Trophoblast cell (in vitro differentiated cells and primary cell): Measurements from ENCODE around the gene SLC39A1.

Experiments used
- DNase-seq, 2 donors: peaks; one replicate each; pipeline ENCODE4 v3.0.0-alpha.2; 2016
- H2AFZ ChIP-seq: 2 replicates; pipeline ENCODE4 v1.6.1; 2013; ENCODE audit warnings: low read length, moderate library complexity, mild to moderate bottlenecking; ENCODE audit not compliant: insufficient read depth, poor library complexity
- H2AK5ac ChIP-seq: 2 replicates; pipeline ENCODE4 v1.6.1; 2013; ENCODE audit warnings: mild to moderate bottlenecking, low read length
- H2BK120ac ChIP-seq: 2 replicates; pipeline ENCODE4 v1.6.1; 2013; ENCODE audit warnings: low read length, mild to moderate bottlenecking, moderate library complexity; ENCODE audit not compliant: insufficient read depth, poor library complexity
- H2BK12ac ChIP-seq: 2 replicates; pipeline ENCODE4 v1.6.1; 2013; ENCODE audit warnings: mild to moderate bottlenecking, low read length, moderate library complexity
- H2BK5ac ChIP-seq: 2 replicates; pipeline ENCODE4 v1.6.1; 2013; ENCODE audit warnings: low read length, low read depth, moderate library complexity, mild to moderate bottlenecking; ENCODE audit not compliant: poor library complexity
- H3K14ac ChIP-seq: 2 replicates; pipeline ENCODE4 v1.6.1; 2013; ENCODE audit warnings: mild to moderate bottlenecking, low read length
- H3K18ac ChIP-seq: 2 replicates; pipeline ENCODE4 v1.6.1; 2013; ENCODE audit warnings: mild to moderate bottlenecking, low read length
- H3K23ac ChIP-seq: 2 replicates; pipeline ENCODE4 v1.6.1; 2013; ENCODE audit warnings: low read length
- H3K27ac ChIP-seq: 2 replicates; pipeline ENCODE4 v1.5.1; 2013; ENCODE audit warnings: low read depth, mild to moderate bottlenecking, inconsistent platforms, low read length, moderate library complexity
- H3K27me3 ChIP-seq: 2 replicates; pipeline ENCODE4 v1.6.1; 2013; ENCODE audit warnings: inconsistent platforms, mild to moderate bottlenecking, low read length, moderate library complexity; ENCODE audit not compliant: insufficient read depth
- H3K36me3 ChIP-seq, 2 experiments: 1 replicate in 1 of 2; 2 replicates in 1 of 2; pipeline ENCODE4 v1.6.1; 2013; ENCODE audit warnings: low read length in 2 of 2, mild to moderate bottlenecking in 2 of 2, moderate library complexity in 1 of 2; ENCODE audit not compliant: insufficient read depth in 2 of 2, control insufficient read depth in 1 of 2
- H3K4ac ChIP-seq: 2 replicates; pipeline ENCODE4 v1.6.1; 2013; ENCODE audit warnings: low read depth, mild to moderate bottlenecking, low read length, moderate library complexity
- H3K4me1 ChIP-seq, 2 experiments: 1 replicate in 1 of 2; 2 replicates in 1 of 2; pipeline ENCODE4 v1.6.1; 2013; ENCODE audit warnings: low read length in 2 of 2, mild to moderate bottlenecking in 2 of 2, moderate library complexity in 1 of 2; ENCODE audit not compliant: insufficient read depth in 2 of 2, control insufficient read depth in 1 of 2
- H3K4me2 ChIP-seq: 2 replicates; pipeline ENCODE4 v1.6.1; 2013; ENCODE audit warnings: inconsistent platforms, mild to moderate bottlenecking, low read length, moderate library complexity
- H3K4me3 ChIP-seq: 2 replicates; pipeline ENCODE4 v1.5.1; 2013; ENCODE audit warnings: mild to moderate bottlenecking, low read depth, low read length, inconsistent platforms
- H3K79me1 ChIP-seq: one replicate; pipeline ENCODE4 v1.6.1; 2013; ENCODE audit warnings: low read length
- H3K79me2 ChIP-seq: 2 replicates; pipeline ENCODE4 v1.6.1; 2013; ENCODE audit warnings: low read length, mild to moderate bottlenecking; ENCODE audit not compliant: control insufficient read depth, insufficient read depth, poor library complexity
- H3K9ac ChIP-seq: 2 replicates; pipeline ENCODE4 v1.6.1; 2013; ENCODE audit warnings: mild to moderate bottlenecking, low read length
- H3K9me3 ChIP-seq: 2 replicates; pipeline ENCODE4 v1.6.1; 2013; ENCODE audit warnings: low read depth, mild to moderate bottlenecking, control low read depth, inconsistent platforms, low read length; ENCODE audit not compliant: insufficient read depth
- H4K12ac ChIP-seq: 2 replicates; pipeline ENCODE4 v1.6.1; 2013; ENCODE audit warnings: low read depth, mild to moderate bottlenecking, low read length, moderate library complexity
- H4K8ac ChIP-seq: 2 replicates; pipeline ENCODE4 v1.6.1; 2013; ENCODE audit warnings: low read depth, mild to moderate bottlenecking, low read length, moderate library complexity
- H4K91ac ChIP-seq: one replicate; pipeline ENCODE4 v1.6.1; 2013; ENCODE audit warnings: low read depth, mild to moderate bottlenecking, low read length, moderate library complexity
- WGBS: extraction: QIAGEN DNeasy Blood & Tissue Kit; methylation state at CpG from one replicate; pipeline ENCODE4 v1.1.7; 2013; ENCODE audit warnings: missing lambda C conversion rate; ENCODE audit not compliant: insufficient read length, insufficient coverage; ENCODE audit errors: extremely low coverage; 5-methylcytosine and 5-hydroxymethylcytosine counted together

SLC39A1 gene

GRCh38 chr1:153934746-153935145 is 28.6 kb downstream of the SLC39A1 start:
- Histone ChIP-seq H3K79me2 (no peaks in the 10 kb centered on the region), H3K9ac (no peak overlapping the region), H2AK5ac (no peak overlapping the region), H3K79me1 (no peaks in the 10 kb centered on the region), H3K27me3 (no peaks in the 10 kb centered on the region), H3K14ac (no peak overlapping the region), H4K91ac (no peak overlapping the region), H3K36me3 (peaks cover 73 to 75% of the 10 kb centered on the region in 2 experiments), H3K4me1 (no peaks in the 10 kb centered on the region), H4K8ac (no peak overlapping the region), H3K18ac (no peak overlapping the region), H2AFZ (no peak overlapping the region), H3K4me3 (no peak overlapping the region), H3K4me2 (no peak overlapping the region), H3K4ac (no peak overlapping the region), H4K12ac (no peak overlapping the region), H3K27ac (no peak overlapping the region), H3K9me3 (peaks cover 2% of the 10 kb centered on the region), H2BK5ac (no peak overlapping the region), H2BK12ac (no peak overlapping the region), H2BK120ac (no peak overlapping the region), H3K23ac (no peak overlapping the region)
- DNase-seq, result no peak
- no CpG with 5 or more reads among the region's 9 CpGs for WGBS

GRCh38 chr1:153933955-153934354 is 29.4 kb downstream of the SLC39A1 start:
- H3K36me3 ChIP-seq, result peaks cover 69 to 71% of the 10 kb centered on the region in 2 experiments
- DNase-seq, result no peak
- H3K79me2 ChIP-seq, result no peaks in the 10 kb centered on the region
- H2AK5ac ChIP-seq, result no peak overlapping the region
- no peak overlapping the region for H3K4me3 ChIP-seq
- no peak overlapping the region for H4K8ac ChIP-seq
- no peak overlapping the region for H3K18ac ChIP-seq
- no peaks in the 10 kb centered on the region for H3K79me1 ChIP-seq
- H2BK5ac ChIP-seq, result no peak overlapping the region
- no peak overlapping the region for H2BK120ac ChIP-seq
- WGBS, result no CpG with 5 or more reads among the region's 11 CpGs
- no peak overlapping the region for H3K23ac ChIP-seq
- H3K9me3 ChIP-seq, result peaks cover 2% of the 10 kb centered on the region
- H3K27me3 ChIP-seq, result no peaks in the 10 kb centered on the region
- no peak overlapping the region for H3K27ac ChIP-seq
- no peak overlapping the region for H3K4ac ChIP-seq
- H4K12ac ChIP-seq, result no peak overlapping the region
- H3K4me1 ChIP-seq, result no peaks in the 10 kb centered on the region
- H4K91ac ChIP-seq, result no peak overlapping the region
- H3K9ac ChIP-seq, result no peak overlapping the region
- no peak overlapping the region for H3K4me2 ChIP-seq
- H2BK12ac ChIP-seq, result no peak overlapping the region
- H2AFZ ChIP-seq, result no peak overlapping the region
- no peak overlapping the region for H3K14ac ChIP-seq

GRCh38 chr1:153933430-153933829 is 29.9 kb downstream of the SLC39A1 start:
- H2BK120ac ChIP-seq, result no peak overlapping the region

GRCh38 chr1:153932156-153933131 is 30.9 kb downstream of the SLC39A1 start:
- no peak overlapping the region for H3K4me3 ChIP-seq
- no peak overlapping the region for H2BK12ac ChIP-seq
- H3K36me3 ChIP-seq, result peaks cover 60 to 63% of the 10 kb centered on the region in 2 experiments
- no peak overlapping the region for H3K4me2 ChIP-seq
- no peaks in the 10 kb centered on the region for H3K79me2 ChIP-seq
- H2BK5ac ChIP-seq, result no peak overlapping the region
- no peak overlapping the region for H4K12ac ChIP-seq
- no peak overlapping the region for H4K91ac ChIP-seq
- no peak overlapping the region for H2AFZ ChIP-seq
- no peak overlapping the region for H3K27ac ChIP-seq
- no peaks in the 10 kb centered on the region for H3K79me1 ChIP-seq
- DNase-seq, result no peak
- no peak overlapping the region for H3K14ac ChIP-seq
- H2AK5ac ChIP-seq, result no peak overlapping the region
- no peak overlapping the region for H2BK120ac ChIP-seq
- no peak overlapping the region for H3K23ac ChIP-seq
- H3K4me1 ChIP-seq, result no peaks in the 10 kb centered on the region
- H4K8ac ChIP-seq, result no peak overlapping the region
- H3K4ac ChIP-seq, result no peak overlapping the region
- H3K27me3 ChIP-seq, result no peaks in the 10 kb centered on the region
- H3K9ac ChIP-seq, result no peak overlapping the region
- H3K9me3 ChIP-seq, result peaks cover 2% of the 10 kb centered on the region
- no CpG with 5 or more reads among the region's 18 CpGs for WGBS
- H3K18ac ChIP-seq, result no peak overlapping the region

More at GRCh38 chr1:153933430-153933829, 29.9 kb downstream of the SLC39A1 start:
- Histone ChIP-seq H3K79me1 (no peaks in the 10 kb centered on the region), H3K4me3 (no peak overlapping the region), H3K4me1 (no peaks in the 10 kb centered on the region), H3K36me3 (peaks cover 66 to 68% of the 10 kb centered on the region in 2 experiments), H2BK12ac (no peak overlapping the region), H3K14ac (no peak overlapping the region), H3K4me2 (no peak overlapping the region), H2AK5ac (no peak overlapping the region), H4K12ac (no peak overlapping the region), H4K8ac (no peak overlapping the region), H2BK5ac (no peak overlapping the region), H3K9me3 (peaks cover 2% of the 10 kb centered on the region), H3K23ac (no peak overlapping the region), H4K91ac (no peak overlapping the region), H3K27ac (no peak overlapping the region), H3K4ac (no peak overlapping the region), H3K79me2 (no peaks in the 10 kb centered on the region), H3K9ac (no peak overlapping the region), H2AFZ (no peak overlapping the region), H3K27me3 (no peaks in the 10 kb centered on the region), H3K18ac (no peak overlapping the region)
- no CpG with 5 or more reads among the region's 14 CpGs for WGBS
- no peak for DNase-seq
